Stimulated activated CD8-positive, alpha-beta memory T cell treated with anti-CD3 and anti-CD28 coated beads, Interleukin-7, amount 100 ng/mL, for 24 hours (primary cell): ENCODE measurements around the gene AXDND1.
"Not testable (repeated sequence)": the region's sequence is repeated elsewhere in the genome, so short reads cannot be mapped to it uniquely, and the experiment has no call there.

Source experiments
- DNase-seq: peaks from one replicate; pipeline ENCODE4 v3.0.0-alpha.2; 2020; ENCODE audit warnings: low read depth

AXDND1 gene

GRCh38 chr1:179465661-179466060 is 99.9 kb downstream of the AXDND1 start:
- DNase-seq: not testable (repeated sequence)

- no peak for DNase-seq
Observed at GRCh38 chr1:179474713-179475112, 108.9 kb downstream of the AXDND1 start.

GRCh38 chr1:179476484-179476883 is 110.7 kb downstream of the AXDND1 start:
- DNase-seq: no peak

GRCh38 chr1:179478370-179478769 is 112.6 kb downstream of the AXDND1 start:
- no peak for DNase-seq

GRCh38 chr1:179490611-179491010 is 124.8 kb downstream of the AXDND1 start:
- DNase-seq: no peak

- DNase-seq: no peak
Observed at GRCh38 chr1:179493323-179493722, 127.6 kb downstream of the AXDND1 start.

- DNase-seq: no peak
Observed at GRCh38 chr1:179506199-179506598, 140.4 kb downstream of the AXDND1 start.

GRCh38 chr1:179509384-179509783 is 143.6 kb downstream of the AXDND1 start:
- DNase-seq: no peak

GRCh38 chr1:179510038-179510437 is 144.3 kb downstream of the AXDND1 start:
- DNase-seq: no peak

- no peak for DNase-seq
Observed at GRCh38 chr1:179516976-179517705, 151.4 kb downstream of the AXDND1 start.

GRCh38 chr1:179518544-179518943 is 152.8 kb downstream of the AXDND1 start:
- not testable (repeated sequence) for DNase-seq

GRCh38 chr1:179529482-179530195 is 163.9 kb downstream of the AXDND1 start:
- no peak for DNase-seq

GRCh38 chr1:179530352-179530751 is 164.6 kb downstream of the AXDND1 start:
- no peak for DNase-seq

GRCh38 chr1:179541774-179542173 is 176.0 kb downstream of the AXDND1 start:
- DNase-seq: no peak

GRCh38 chr1:179545321-179545720 is 179.6 kb downstream of the AXDND1 start:
- DNase-seq: no peak

GRCh38 chr1:179547021-179547535 is 181.3 kb downstream of the AXDND1 start:
- no peak for DNase-seq

GRCh38 chr1:179548666-179549367 is 183.0 kb downstream of the AXDND1 start:
- no peak for DNase-seq

- no peak for DNase-seq
Observed at GRCh38 chr1:179549368-179549700, 183.6 kb downstream of the AXDND1 start.

GRCh38 chr1:179550746-179551682 is 185.2 kb downstream of the AXDND1 start:
- DNase-seq: no peak

GRCh38 chr1:179554427-179554826 is 188.7 kb downstream of the AXDND1 start:
- DNase-seq: no peak

GRCh38 chr1:179558078-179558477 is 192.3 kb downstream of the AXDND1 start:
- DNase-seq: no peak
